Testis (tissue), 2 donors: ENCODE data around the gene GRAMD1A.

ENCODE experiments used
- CTCF ChIP-seq, 3 experiments: fragments of 450-650 bp in 2 of 3; fragments of 200-600 bp in 1 of 3; sonication (generic) in 1 of 3; IDR thresholded peaks; one replicate each; pipeline ENCODE4 v1.5.1; 2016 to 2019; ENCODE audit warnings: antibody characterized with exemption in 3 of 3, mild to moderate bottlenecking in 2 of 3, moderate library complexity in 1 of 3
- POLR2A ChIP-seq: fragments of 450-650 bp; IDR thresholded peaks from one replicate; pipeline ENCODE4 v1.6.1; 2017; ENCODE audit warnings: antibody characterized with exemption, mild to moderate bottlenecking, moderate library complexity

GRCh38 chr19:34975056-34975455 is 25.1 kb upstream of the GRAMD1A start:
- TF ChIP-seq CTCF (IDR thresholded peaks at IDR 0.05) (no peak), POLR2A (no peak)
